Spleen (tissue), 7 donors: ENCODE data around the gene TMEM255B.
"Not testable (repeated sequence)": the region's sequence is repeated elsewhere in the genome, so short reads cannot be mapped to it uniquely, and the experiment has no call there.

Source experiments
- CTCF ChIP-seq, 11 experiments: fragments of 200-600 bp in 7 of 11; fragments of 450-650 bp in 4 of 11; sonication (generic) in 4 of 11; IDR thresholded peaks in 8 of 11; conservative IDR thresholded peaks in 3 of 11; 1 replicate in 7 of 11; 2 replicates in 4 of 11; pipeline versions ENCODE4 v1.4.0 to v1.8.0; 2016 to 2021; ENCODE audit warnings: antibody characterized with exemption in 11 of 11, inconsistent platforms in 4 of 11, mild to moderate bottlenecking in 1 of 11
- POLR2A ChIP-seq, 3 donors: fragments of 450-650 bp; IDR thresholded peaks; one replicate each; pipeline ENCODE4 v1.5.1; 2017; ENCODE audit warnings: antibody characterized with exemption in 3 of 3, mild to moderate bottlenecking in 1 of 3
- POLR2AphosphoS5 ChIP-seq, 3 donors: sonication (generic); formaldehyde crosslinking; IDR thresholded peaks; one replicate each; pipeline ENCODE4 v1.5.1; 2017; ENCODE audit warnings: antibody characterized with exemption in 3 of 3
- donor health status: DM: no; HTN: no; CAD: no; lungs with moderate emphysema.
- donor health status: DM: no; HTN: no; CAD: no.
- donor health status: DM: no; HTN: no; CAD: no.

- TF ChIP-seq CTCF (IDR thresholded peaks at IDR 0.05 in 8 of 11, conservative IDR thresholded peaks at IDR 0.05 in 3 of 11); POLR2AphosphoS5 (IDR thresholded peaks at IDR 0.05); POLR2A (IDR thresholded peaks at IDR 0.05): not testable (repeated sequence)
These were observed 33.5 kb upstream of the TMEM255B start for GRCh38 chr13:113725329-113726105.
